Heart left ventricle (tissue), 16 donors: ENCODE measurements around the gene PARD3B. TPM values are rescaled to one million over a fixed set of nuclear protein-coding genes. Genes with fewer than 3 reads are reported as not detected.

Source experiments
- ATAC-seq, 4 donors: fragments of 200-7000 bp; cut with Tn5 transposase; one replicate each; pipeline ENCODE4 v1.9.1; 2020 to 2022; ENCODE audit warnings: moderate library complexity in 4 of 4, mild to moderate bottlenecking in 3 of 4, moderate number of reproducible peaks in 1 of 4
- DNase-seq, 5 donors: peaks; one replicate each; pipeline ENCODE4 v3.0.0-alpha.2; 2020
- H3K27ac ChIP-seq, 12 donors: fragments of 200-600 bp; sonication (generic) in 4 of 12; one replicate each; pipeline versions ENCODE4 v1.5.0 to v1.8.0; 2016 to 2022; ENCODE audit warnings: mild to moderate bottlenecking in 2 of 12
- H3K27me3 ChIP-seq, 9 donors: fragments of 200-600 bp; sonication (generic) in 2 of 9; one replicate each; pipeline versions ENCODE4 v1.5.1 to v1.8.0; 2016 to 2022; ENCODE audit warnings: mild to moderate bottlenecking in 3 of 9
- H3K36me3 ChIP-seq, 9 donors: fragments of 200-600 bp; sonication (generic) in 2 of 9; one replicate each; pipeline versions ENCODE4 v1.5.0 to v1.8.0; 2018 to 2022; ENCODE audit warnings: mild to moderate bottlenecking in 2 of 9
- H3K4me1 ChIP-seq, 12 donors: fragments of 200-600 bp; sonication (generic) in 4 of 12; one replicate each; pipeline versions ENCODE4 v1.5.0 to v1.8.0; 2016 to 2022; ENCODE audit warnings: mild to moderate bottlenecking in 3 of 12
- H3K4me3 ChIP-seq, 12 donors: fragments of 200-600 bp; sonication (generic) in 4 of 12; one replicate each; pipeline versions ENCODE4 v1.5.0 to v1.8.0; 2017 to 2022; ENCODE audit warnings: mild to moderate bottlenecking in 9 of 12, moderate library complexity in 4 of 12
- H3K9me3 ChIP-seq, 12 donors: fragments of 200-600 bp; sonication (generic) in 4 of 12; one replicate each; pipeline versions ENCODE4 v1.5.0 to v1.8.0; 2016 to 2022; ENCODE audit warnings: mild to moderate bottlenecking in 1 of 12
- CTCF ChIP-seq, 12 donors: fragments of 200-600 bp; sonication (generic) in 4 of 12; IDR thresholded peaks; one replicate each; pipeline versions ENCODE4 v1.5.0 to v1.8.0; 2018 to 2022; ENCODE audit warnings: antibody characterized with exemption in 12 of 12, mild to moderate bottlenecking in 5 of 12
- POLR2A ChIP-seq, 2 donors: fragments of 450-650 bp; IDR thresholded peaks; one replicate each; pipeline ENCODE4 v1.6.1; 2017; ENCODE audit warnings: antibody characterized with exemption in 2 of 2, mild to moderate bottlenecking in 2 of 2, moderate library complexity in 2 of 2
- WGBS, 4 donors: extraction: QIAGEN DNeasy Blood & Tissue Kit in 2 of 4; methylation state at CpG; one replicate each; pipeline versions ENCODE4 v1.1.5 to v1.1.7; 2013 to 2018; 5-methylcytosine and 5-hydroxymethylcytosine counted together
- intact Hi-C, 10 donors: fragments of 100-400 bp; cut with DNase I; formaldehyde crosslinking; loops; one replicate each; pipeline versions ENCODE4 v1.11.1 to v1.14.2; 2022
- polyA plus RNA-seq, 2 donors: library from polyadenylated mRNA; stranded (reverse); fragments of 200-250 nt; gene quantifications; one replicate each; pipeline ENCODE4 v1.2.3, GENCODE V29; 2013
- total RNA-seq, 9 donors: library from RNA; depleted of rRNA in 2 of 9; stranded (reverse); fragments of >200 nt in 2 of 9; fragmentation: NEBNext Ultra II Directional in 3 of 9; extraction: Animal tissue kit (Norgen Biotek cat#: 25700) in 3 of 9; gene quantifications; one replicate each; pipeline versions ENCODE4 v1.1.0 to v1.2.4, GENCODE V29; 2016 to 2023
- donor health status: ischemic (EF 13 %, LVEDD 7.1; RV severe dilation, severe dysfunction).
- donor health status: healthy with polysubstance abuse.
- donor health status: DM: no; HTN: yes; CAD: no.
- donor health status: DM: no; HTN: no; CAD: no.
- donor health status: ischemic (EF 25% LVEDD 6.9; RV normal size, moderate dysfunction).
- donor health status: ischemic (EF 25% LVEDD 5.7; RV mildly dilated, moderate dysfunction).
- donor health status: healthy.
- donor health status: DM: yes; HTN: yes; CAD: no.
- donor health status: ischemic (EF 35%, LVEDD 5.7; RV mildly dilated, moderate dysfunction).
- donor health status: nonischemic (EF 11% LVEDD 7.7; RV severe dilation, severe dysfunction).
- donor health status: DM: yes; HTN: yes; CAD: no.
- donor health status: PGD.
- donor health status: ischemic (EF 29% LVEDD 5.4; RV normal size, mild dysfunction).
- donor health status: nonischemic (EF 23%, LVEDD 6.1; RV moderate dilation, normal function).

The PARD3B gene
- total and polyA plus RNA-seq, 11 donors, result 0.71 to 15.1 (median 6.2) TPM

- ATAC-seq, result no peak
- no peak for DNase-seq
- peaks cover 0 to under 1% (median 0%) of the 10 kb centered on the region in 12 donors for H3K9me3 ChIP-seq
- H3K36me3 ChIP-seq, result no peaks in the 10 kb centered on the region
- WGBS, 4 donors, result 95 to 99% (median 96%) methylated on average over 1 of the region's 1 CpG
- TF ChIP-seq CTCF (IDR thresholded peaks at IDR 0.05) (no peak), POLR2A (IDR thresholded peaks at IDR 0.05) (no peak)
- intact Hi-C loops, result no loop called here
- H3K4me1 ChIP-seq, result peaks cover 0 to 3% (median 0%) of the 10 kb centered on the region in 12 donors
- no peak overlapping the region for H3K4me3 ChIP-seq
- no peaks in the 10 kb centered on the region for H3K27me3 ChIP-seq
- no peak overlapping the region for H3K27ac ChIP-seq
These were observed 347.4 kb downstream of the PARD3B start for GRCh38 chr2:204892506-204893255.

GRCh38 chr2:204896146-204896545, 350.9 kb downstream of the PARD3B start:
- Histone ChIP-seq H3K27ac (no peak overlapping the region), H3K4me3 (no peak overlapping the region), H3K27me3 (no peaks in the 10 kb centered on the region), H3K36me3 (no peaks in the 10 kb centered on the region), H3K9me3 (peaks cover 0 to 8% (median 0%) of the 10 kb centered on the region in 12 donors), H3K4me1 (peaks cover 0 to 3% (median 0%) of the 10 kb centered on the region in 12 donors)
- ATAC-seq (no peak), DNase-seq (no peak)
- 94 to 96% (median 95%) methylated on average over 4 of the region's 4 CpGs for WGBS, 4 donors
- intact Hi-C loops, result no loop called here
- TF ChIP-seq POLR2A (IDR thresholded peaks at IDR 0.05), result no peak
- TF ChIP-seq CTCF (IDR thresholded peaks at IDR 0.05), result no peak

GRCh38 chr2:204897561-204897960, 352.3 kb downstream of the PARD3B start:
- DNase-seq, result no peak
- no peak overlapping the region for H3K4me3 ChIP-seq
- no peak overlapping the region for H3K27ac ChIP-seq
- no peak for ATAC-seq
- no peaks in the 10 kb centered on the region for H3K36me3 ChIP-seq
- H3K4me1 ChIP-seq, result peaks cover 0 to 3% (median 0%) of the 10 kb centered on the region in 12 donors
- no peak for TF ChIP-seq CTCF (IDR thresholded peaks at IDR 0.05)
- TF ChIP-seq POLR2A (IDR thresholded peaks at IDR 0.05), result no peak
- H3K27me3 ChIP-seq, result no peaks in the 10 kb centered on the region
- WGBS, 4 donors, result 95 to 98% (median 97%) methylated on average over 1 of the region's 1 CpG
- intact Hi-C loops, result no loop called here
- H3K9me3 ChIP-seq, result peaks cover 0 to 8% (median 0%) of the 10 kb centered on the region in 12 donors

GRCh38 chr2:204898928-204899640, 353.8 kb downstream of the PARD3B start:
- 92 to 97% (median 94%) methylated on average over 4 of the region's 4 CpGs for WGBS, 4 donors
- H3K36me3 ChIP-seq, result no peaks in the 10 kb centered on the region
- H3K4me1 ChIP-seq, result peaks cover 0 to 3% (median 0%) of the 10 kb centered on the region in 12 donors
- intact Hi-C loops, result no loop called here
- no peak for ATAC-seq
- H3K4me3 ChIP-seq, result no peak overlapping the region
- no peak overlapping the region for H3K27ac ChIP-seq
- H3K9me3 ChIP-seq, result peaks cover 0 to 8% (median 0%) of the 10 kb centered on the region in 12 donors
- TF ChIP-seq POLR2A (IDR thresholded peaks at IDR 0.05), result no peak
- no peak for TF ChIP-seq CTCF (IDR thresholded peaks at IDR 0.05)
- no peak for DNase-seq
- no peaks in the 10 kb centered on the region for H3K27me3 ChIP-seq
